T-helper 1 cell treated with Interleukin-12 subunit alpha and Interleukin-12 subunit beta and Interleukin-4 antibody, amounts not matched to agents 30 μg/mL and 1 μg/mL, for 36 hours (primary cell): ENCODE measurements around the gene SYT13.

Experiments used
- H3K27ac Mint-ChIP-seq: one replicate; pipeline ENCODE4 v1.8.0; 2021; ENCODE audit warnings: mild to moderate bottlenecking, mixed read lengths
- H3K27me3 Mint-ChIP-seq: one replicate; pipeline ENCODE4 v1.8.0; 2021; ENCODE audit warnings: low read depth, mixed read lengths
- H3K36me3 Mint-ChIP-seq: one replicate; pipeline ENCODE4 v1.8.0; 2021; ENCODE audit warnings: low read depth, mixed read lengths
- H3K4me1 Mint-ChIP-seq: one replicate; pipeline ENCODE4 v1.8.0; 2021; ENCODE audit warnings: low read depth, mixed read lengths
- H3K4me3 Mint-ChIP-seq: one replicate; pipeline ENCODE4 v1.8.0; 2021; ENCODE audit warnings: mild to moderate bottlenecking, moderate library complexity, mixed read lengths
- H3K9me3 Mint-ChIP-seq: one replicate; pipeline ENCODE4 v1.8.0; 2021; ENCODE audit warnings: mixed read lengths

The SYT13 gene

DNA sequence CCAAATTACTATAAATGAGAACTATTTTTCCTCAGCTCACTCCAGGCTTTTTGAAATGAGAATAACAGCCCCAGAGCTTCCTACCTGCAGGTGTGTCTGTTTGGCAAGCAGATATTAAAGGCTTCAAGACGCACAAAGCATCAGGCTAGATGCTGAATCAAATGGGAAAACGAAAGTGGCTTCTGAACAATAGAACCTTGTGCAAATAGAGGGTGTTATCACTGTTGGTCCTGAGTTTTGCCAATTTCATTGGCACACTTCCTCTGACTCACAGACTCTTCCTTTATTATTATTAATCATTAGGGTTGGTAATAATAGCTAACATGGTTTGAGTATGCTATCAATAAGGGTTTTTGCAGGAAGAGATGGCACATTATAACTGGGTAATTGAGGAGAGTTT lies 13.4 kb downstream of the SYT13 start:
- H3K27me3 Mint-ChIP-seq: peaks cover 54% of the 10 kb centered on the region
- H3K9me3 Mint-ChIP-seq: no peaks in the 10 kb centered on the region
- no peak overlapping the region for H3K27ac Mint-ChIP-seq
- H3K36me3 Mint-ChIP-seq: no peaks in the 10 kb centered on the region
- no peak overlapping the region for H3K4me3 Mint-ChIP-seq
- H3K4me1 Mint-ChIP-seq: no peaks in the 10 kb centered on the region

DNA sequence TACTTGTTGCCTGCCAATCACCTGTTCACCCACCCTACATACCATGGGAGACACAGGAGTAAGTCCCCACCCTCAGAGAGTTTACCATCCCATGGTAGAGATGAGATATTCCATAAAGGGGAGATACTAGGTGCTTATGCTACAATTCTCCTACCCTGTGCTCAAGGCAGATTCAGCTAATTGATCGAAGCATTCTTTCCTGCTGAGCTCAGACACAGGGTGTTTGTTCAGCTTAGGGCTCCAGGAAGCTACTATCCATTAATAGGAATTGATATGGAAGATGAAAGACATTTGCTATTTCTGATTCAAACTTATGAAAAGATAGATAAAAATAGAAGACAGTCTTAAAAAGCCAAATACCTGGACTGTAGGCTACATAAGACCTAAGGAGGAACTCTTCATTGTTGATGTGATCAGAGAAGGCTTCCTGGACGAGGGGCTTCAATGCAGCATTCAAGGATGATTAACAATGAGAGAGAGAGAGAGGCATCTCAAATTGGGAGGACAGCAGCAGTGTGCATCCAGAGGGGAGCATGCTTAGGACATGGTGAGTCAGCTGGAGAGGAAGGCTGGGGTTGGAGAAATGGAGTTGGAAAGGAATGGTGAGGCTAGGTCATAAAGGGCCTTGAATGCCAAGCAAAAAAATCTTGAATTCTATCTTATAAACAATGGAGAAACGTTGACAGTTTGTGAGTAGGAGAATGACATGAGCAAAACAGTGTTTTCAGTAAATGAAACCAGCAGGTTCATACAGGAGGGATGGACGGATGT lies 15.0 kb downstream of the SYT13 start:
- H3K4me1 Mint-ChIP-seq: no peaks in the 10 kb centered on the region
- no peak overlapping the region for H3K27ac Mint-ChIP-seq
- no peak overlapping the region for H3K4me3 Mint-ChIP-seq
- no peaks in the 10 kb centered on the region for H3K36me3 Mint-ChIP-seq
- H3K9me3 Mint-ChIP-seq: no peaks in the 10 kb centered on the region
- H3K27me3 Mint-ChIP-seq: peaks cover 53% of the 10 kb centered on the region

DNA sequence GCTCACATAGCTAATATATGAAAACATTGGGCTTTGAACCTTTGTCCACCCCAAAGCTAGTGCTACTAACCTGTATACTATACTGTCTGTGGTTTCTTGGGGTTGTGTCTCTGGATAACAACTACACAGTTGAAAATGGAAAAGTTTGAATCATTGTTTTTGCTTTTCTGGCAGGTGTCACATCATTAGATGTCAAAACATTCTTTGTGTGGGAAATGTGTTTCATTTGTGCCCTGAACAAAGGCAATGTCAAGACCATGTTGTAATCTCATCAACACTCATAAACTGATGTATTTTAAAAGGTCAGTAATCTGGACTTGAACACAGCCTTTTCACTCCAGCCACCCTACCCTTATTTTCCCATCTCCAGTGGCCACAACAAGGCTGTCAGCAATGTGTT lies 16.5 kb downstream of the SYT13 start:
- no peaks in the 10 kb centered on the region for H3K36me3 Mint-ChIP-seq
- H3K9me3 Mint-ChIP-seq: no peaks in the 10 kb centered on the region
- H3K27ac Mint-ChIP-seq: no peak overlapping the region
- H3K4me1 Mint-ChIP-seq: no peaks in the 10 kb centered on the region
- H3K27me3 Mint-ChIP-seq: peaks cover 44% of the 10 kb centered on the region
- H3K4me3 Mint-ChIP-seq: no peak overlapping the region

DNA sequence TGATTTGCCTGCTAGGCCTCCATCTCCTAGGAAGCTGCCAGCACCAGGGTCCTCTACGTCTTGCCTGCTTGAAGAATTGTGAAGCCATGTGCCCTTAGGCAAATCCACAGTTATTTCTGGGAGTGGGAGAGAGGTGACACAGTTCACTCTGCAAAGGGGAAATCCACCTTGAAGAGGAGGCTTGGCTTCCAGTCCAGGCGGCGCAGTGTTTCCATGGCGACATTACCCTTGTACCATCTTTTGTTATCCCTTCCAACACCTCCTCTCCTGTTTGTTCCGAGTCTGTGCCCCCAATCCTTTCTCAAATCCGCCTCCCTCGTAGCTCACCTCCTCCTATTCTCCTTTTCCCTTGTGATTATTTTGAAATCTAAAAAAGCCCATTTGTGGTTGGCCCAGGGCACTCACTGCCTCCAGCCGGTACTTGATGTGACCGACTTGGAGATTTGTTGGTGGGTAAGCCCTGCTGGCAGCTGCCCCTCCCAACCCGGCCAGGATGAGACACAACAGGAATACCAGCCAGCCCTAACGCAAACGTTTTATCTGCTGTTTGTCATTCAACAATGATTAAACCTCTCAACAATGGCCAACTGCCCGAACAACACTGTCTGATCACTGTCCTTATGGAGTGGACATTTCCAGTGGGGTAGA lies 18.4 kb downstream of the SYT13 start:
- Mint-ChIP-seq H3K36me3 (no peaks in the 10 kb centered on the region), H3K27me3 (peaks cover 38% of the 10 kb centered on the region), H3K4me3 (no peak overlapping the region), H3K4me1 (no peaks in the 10 kb centered on the region), H3K27ac (no peak overlapping the region), H3K9me3 (no peaks in the 10 kb centered on the region)

DNA sequence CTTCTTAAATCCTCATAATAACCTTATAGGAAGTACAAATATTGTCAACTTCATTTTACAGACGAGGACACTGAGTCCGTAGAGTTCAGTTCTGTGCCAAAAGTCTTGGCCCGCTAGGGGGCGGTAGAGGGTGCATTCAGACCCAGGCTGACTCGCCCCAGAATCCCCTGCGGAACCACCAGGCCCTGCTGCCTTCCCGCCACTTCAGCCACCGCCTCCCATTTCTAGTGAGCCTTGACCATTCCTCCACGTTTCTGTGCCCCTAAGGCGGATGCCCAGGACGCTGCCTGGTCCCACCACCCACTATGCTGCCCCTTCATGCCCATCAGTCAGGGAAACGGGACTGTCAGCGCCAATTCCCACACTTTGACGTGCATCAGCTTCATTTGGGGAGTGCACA lies 19.1 kb downstream of the SYT13 start:
- no peaks in the 10 kb centered on the region for H3K4me1 Mint-ChIP-seq
- no peak overlapping the region for H3K4me3 Mint-ChIP-seq
- H3K27me3 Mint-ChIP-seq: peaks cover 35% of the 10 kb centered on the region
- no peaks in the 10 kb centered on the region for H3K9me3 Mint-ChIP-seq
- no peak overlapping the region for H3K27ac Mint-ChIP-seq
- no peaks in the 10 kb centered on the region for H3K36me3 Mint-ChIP-seq

DNA sequence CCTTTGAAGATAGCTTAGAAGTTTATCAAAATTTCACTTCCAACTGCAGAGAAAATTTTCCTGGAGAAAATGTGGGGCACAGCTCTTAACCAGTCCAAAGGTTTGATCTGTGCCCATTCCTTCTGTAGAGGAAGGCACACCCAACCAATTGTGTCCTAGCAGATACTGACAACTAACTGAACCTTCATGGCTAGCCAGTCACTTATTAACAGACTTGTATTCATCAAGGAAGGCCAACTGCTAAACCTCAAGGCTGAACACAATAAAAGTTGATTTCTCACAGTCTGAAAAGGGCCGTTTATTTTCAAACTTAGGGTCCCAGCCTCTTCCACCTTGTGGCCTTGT lies 19.5 kb downstream of the SYT13 start:
- Mint-ChIP-seq H3K27me3 (peaks cover 33% of the 10 kb centered on the region), H3K4me3 (no peak overlapping the region), H3K4me1 (no peaks in the 10 kb centered on the region), H3K36me3 (no peaks in the 10 kb centered on the region), H3K9me3 (no peaks in the 10 kb centered on the region), H3K27ac (no peak overlapping the region)

DNA sequence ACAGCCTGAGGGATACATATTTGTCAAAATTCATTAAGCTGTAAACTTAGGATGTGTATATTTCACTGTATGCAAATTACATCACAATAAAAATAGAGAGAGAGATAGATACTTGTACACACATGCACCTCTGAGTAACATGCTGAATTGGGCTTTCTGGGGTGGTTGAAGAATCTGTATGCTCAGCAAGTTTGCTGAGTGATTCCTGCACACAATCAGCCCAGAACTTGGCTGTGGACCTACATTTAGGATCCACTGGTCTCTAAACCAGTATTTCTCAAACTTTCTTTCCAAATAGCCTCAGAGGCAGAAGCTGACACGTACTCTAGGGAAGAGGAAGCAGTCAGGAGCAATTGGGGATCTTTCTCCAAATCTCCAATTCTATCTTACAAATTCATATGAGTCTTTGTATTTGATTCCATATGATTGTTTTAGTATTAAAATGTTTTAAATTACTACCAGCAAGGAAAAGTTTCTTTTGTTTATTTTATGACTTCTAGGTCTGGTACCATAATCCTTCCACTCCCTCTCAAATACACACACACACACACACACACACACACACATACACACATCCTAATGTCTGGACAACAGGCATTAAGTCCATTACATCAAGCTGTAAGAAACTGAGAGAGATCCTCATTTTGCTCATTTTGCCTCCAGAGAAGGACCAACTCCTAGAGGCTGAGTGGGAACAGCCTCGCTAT lies 20.0 kb downstream of the SYT13 start:
- Mint-ChIP-seq H3K4me3 (no peak overlapping the region), H3K27me3 (peaks cover 28% of the 10 kb centered on the region), H3K27ac (no peak overlapping the region), H3K36me3 (no peaks in the 10 kb centered on the region), H3K4me1 (no peaks in the 10 kb centered on the region), H3K9me3 (no peaks in the 10 kb centered on the region)

DNA sequence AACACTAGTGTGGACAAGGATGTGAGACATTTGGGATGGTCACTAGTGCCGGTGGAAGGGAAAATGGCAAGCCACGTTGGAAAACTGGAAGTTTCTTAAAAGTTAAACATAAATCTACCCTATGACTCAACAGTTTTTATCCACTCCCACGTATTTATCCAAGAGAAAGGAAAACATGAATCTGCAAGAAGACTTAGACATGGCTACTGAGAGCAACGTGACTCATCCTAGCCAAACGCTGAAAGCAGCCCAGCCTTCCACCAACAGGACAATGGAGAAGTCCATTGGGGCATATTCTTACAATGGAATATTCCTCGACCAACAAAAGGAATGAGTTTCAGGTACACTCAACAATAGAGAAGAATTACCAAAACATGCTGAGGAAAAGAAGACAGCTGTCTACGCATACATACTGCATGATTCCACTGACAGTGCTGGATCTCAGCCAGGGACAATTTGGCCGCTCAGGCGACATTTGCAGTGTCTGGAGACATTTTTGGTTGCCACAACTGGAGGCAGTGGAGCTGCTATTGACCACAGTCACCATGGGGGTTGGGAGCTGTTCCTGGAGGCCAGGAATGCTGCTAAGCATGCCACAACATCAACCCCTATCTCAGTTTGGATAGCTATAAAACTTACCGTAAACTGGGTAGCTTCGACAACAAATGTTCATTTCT lies 21.2 kb downstream of the SYT13 start:
- no peak overlapping the region for H3K27ac Mint-ChIP-seq
- H3K4me3 Mint-ChIP-seq: no peak overlapping the region
- H3K9me3 Mint-ChIP-seq: no peaks in the 10 kb centered on the region
- no peaks in the 10 kb centered on the region for H3K36me3 Mint-ChIP-seq
- peaks cover 19% of the 10 kb centered on the region for H3K27me3 Mint-ChIP-seq
- H3K4me1 Mint-ChIP-seq: no peaks in the 10 kb centered on the region

DNA sequence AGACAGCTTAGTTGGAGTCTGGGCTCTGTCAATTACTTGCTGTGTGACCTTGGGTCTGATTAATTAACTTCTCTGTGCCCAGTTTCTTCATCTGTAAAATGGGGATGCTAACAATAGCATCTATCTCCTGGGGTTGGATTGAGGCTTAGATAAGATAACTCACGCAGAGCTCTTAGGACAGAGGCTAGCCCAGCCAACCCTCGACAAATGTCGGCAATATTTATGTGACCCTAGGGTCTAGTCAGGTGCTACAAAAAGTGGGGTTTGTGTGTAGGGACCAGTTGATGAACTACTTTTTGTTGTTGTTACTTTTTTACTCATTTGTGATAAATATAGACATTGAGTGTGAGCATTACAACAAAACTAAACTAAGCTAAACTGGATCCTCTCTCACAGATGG lies 22.4 kb downstream of the SYT13 start:
- H3K4me1 Mint-ChIP-seq: no peaks in the 10 kb centered on the region
- H3K27ac Mint-ChIP-seq: no peak overlapping the region
- no peaks in the 10 kb centered on the region for H3K9me3 Mint-ChIP-seq
- no peaks in the 10 kb centered on the region for H3K36me3 Mint-ChIP-seq
- H3K27me3 Mint-ChIP-seq: peaks cover 14% of the 10 kb centered on the region
- H3K4me3 Mint-ChIP-seq: no peak overlapping the region

DNA sequence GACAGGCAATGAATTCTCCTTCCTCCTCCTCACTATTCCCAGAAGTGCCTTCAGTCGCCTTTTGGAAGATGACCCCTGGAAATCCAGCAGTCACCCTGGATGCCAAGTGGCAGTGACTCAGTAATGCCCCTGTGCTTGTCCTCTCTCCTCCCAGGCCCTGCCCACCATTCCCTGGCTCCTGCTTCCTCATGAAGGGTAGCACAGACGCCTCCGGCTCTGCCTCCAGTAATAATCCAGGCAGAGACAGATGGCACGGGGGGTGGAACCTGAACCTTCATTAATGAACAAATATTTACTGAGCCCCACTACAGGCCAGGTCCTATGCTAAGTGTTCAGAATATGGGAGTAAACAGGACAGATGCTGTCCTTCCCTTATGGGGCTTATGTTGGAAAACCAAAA lies 23.2 kb downstream of the SYT13 start:
- Mint-ChIP-seq H3K4me1 (no peaks in the 10 kb centered on the region), H3K27me3 (peaks cover 19% of the 10 kb centered on the region), H3K27ac (no peak overlapping the region), H3K4me3 (no peak overlapping the region), H3K36me3 (no peaks in the 10 kb centered on the region), H3K9me3 (no peaks in the 10 kb centered on the region)

DNA sequence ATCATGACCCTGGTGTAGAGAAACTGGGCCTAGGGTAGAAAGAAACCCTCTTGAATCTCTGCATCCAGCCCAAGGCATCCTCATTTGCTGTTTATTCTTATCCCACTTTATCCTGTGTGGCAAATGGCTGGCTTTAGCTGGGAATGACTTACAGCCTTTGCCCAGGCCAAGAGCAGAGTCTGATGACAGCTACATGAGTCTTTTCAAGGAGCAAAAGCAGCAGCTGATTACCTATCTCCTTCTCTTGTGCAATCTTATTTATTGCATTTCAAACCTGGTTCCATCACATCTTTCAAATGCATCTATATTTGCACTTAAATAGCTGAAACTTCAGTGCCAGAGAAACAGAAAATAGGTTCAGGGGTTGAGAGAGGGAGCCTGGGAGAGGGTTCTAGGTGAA lies 26.1 kb downstream of the SYT13 start:
- Mint-ChIP-seq H3K9me3 (no peaks in the 10 kb centered on the region), H3K4me3 (no peak overlapping the region), H3K27ac (no peak overlapping the region), H3K27me3 (peaks cover 14% of the 10 kb centered on the region), H3K4me1 (no peaks in the 10 kb centered on the region), H3K36me3 (no peaks in the 10 kb centered on the region)

DNA sequence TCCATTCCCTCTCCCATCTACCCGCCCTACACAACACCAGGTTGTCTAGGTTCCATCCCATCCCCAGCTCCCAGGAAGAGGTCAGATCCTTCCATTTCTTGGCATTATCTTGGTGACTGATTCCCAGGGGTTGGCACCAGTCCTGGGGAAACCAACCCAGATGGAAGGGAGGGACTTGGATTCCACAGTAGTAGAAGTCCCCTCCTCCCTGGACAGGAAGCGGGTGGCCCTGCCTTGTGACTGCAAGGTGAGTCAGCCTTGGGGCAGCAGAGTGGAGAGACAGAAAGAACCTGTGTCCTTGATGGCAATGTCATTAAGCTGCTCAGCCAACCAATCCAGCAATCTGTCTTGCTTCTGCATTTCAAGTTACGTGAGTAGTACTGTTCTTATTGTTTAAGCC lies 26.5 kb downstream of the SYT13 start:
- Mint-ChIP-seq H3K4me3 (no peak overlapping the region), H3K36me3 (no peaks in the 10 kb centered on the region), H3K9me3 (no peaks in the 10 kb centered on the region), H3K27ac (no peak overlapping the region), H3K27me3 (peaks cover 14% of the 10 kb centered on the region), H3K4me1 (no peaks in the 10 kb centered on the region)

DNA sequence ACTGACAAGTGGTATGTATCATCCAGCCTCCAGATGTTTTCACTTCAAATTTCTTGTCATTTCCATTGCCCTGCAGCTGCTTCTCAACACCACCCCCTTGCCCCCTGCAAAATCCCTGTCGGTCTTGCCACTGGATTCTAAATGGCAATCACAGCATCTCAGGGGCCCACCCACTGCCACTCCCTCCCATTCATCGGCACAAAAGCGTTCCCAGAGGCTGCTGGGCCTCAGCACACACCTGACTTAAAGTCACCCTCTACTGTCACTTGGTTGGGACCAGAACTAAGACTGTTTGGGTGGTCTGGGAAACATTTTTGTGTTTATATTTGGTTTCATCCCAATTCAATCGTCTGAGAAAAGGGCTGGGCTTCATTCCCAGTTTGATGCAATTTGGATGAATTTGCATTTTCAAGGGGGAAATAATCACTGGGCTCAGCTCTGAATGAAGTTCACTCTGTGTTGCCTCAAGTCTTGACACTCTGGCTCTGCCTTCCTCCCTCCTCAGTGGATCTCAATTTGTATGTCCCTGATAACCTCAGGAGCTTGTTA lies 27.1 kb downstream of the SYT13 start:
- no peak overlapping the region for H3K4me3 Mint-ChIP-seq
- no peaks in the 10 kb centered on the region for H3K4me1 Mint-ChIP-seq

DNA sequence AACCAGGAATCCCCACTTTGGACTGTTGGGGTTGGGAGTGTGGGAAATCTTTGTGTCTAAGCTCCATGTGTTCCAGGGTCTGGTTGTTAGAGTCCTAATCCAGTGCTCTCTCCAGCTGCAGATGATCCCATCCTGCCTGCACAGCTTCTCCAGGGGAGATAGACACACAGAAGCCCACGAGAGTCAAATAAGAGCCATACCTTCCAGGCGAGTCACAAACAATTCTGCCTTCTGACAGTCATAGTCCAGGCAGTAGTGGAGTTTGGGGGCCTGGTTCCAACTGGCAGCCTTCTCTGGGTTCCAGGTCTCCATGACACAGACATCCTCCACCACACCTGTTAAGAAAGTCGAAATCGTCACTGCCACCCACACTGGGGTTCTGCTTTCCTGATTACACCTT lies 32.1 kb downstream of the SYT13 start:
- Mint-ChIP-seq H3K27me3 (peaks cover 9% of the 10 kb centered on the region), H3K4me1 (no peaks in the 10 kb centered on the region), H3K4me3 (no peak overlapping the region), H3K27ac (no peak overlapping the region), H3K36me3 (no peaks in the 10 kb centered on the region), H3K9me3 (no peaks in the 10 kb centered on the region)

More for the DNA sequence above, 27.1 kb downstream of the SYT13 start:
- no peak overlapping the region for H3K27ac Mint-ChIP-seq
- H3K36me3 Mint-ChIP-seq: no peaks in the 10 kb centered on the region
- no peaks in the 10 kb centered on the region for H3K9me3 Mint-ChIP-seq
- peaks cover 10% of the 10 kb centered on the region for H3K27me3 Mint-ChIP-seq
